ENCODE measurements around the gene CDIPT. TPM values are rescaled to one million over a fixed set of nuclear protein-coding genes. Genes with fewer than 3 reads are reported as not detected.
"Not testable (repeated sequence)": the region's sequence is repeated elsewhere in the genome, so short reads cannot be mapped to it uniquely, and the experiment has no call there.

CDIPT gene
- total RNA-seq, 3 donors from 2014 or later (not counting 1 experiment from before 2014, with no cell fraction given) = 42.3 to 66.9 (median 53.0) TPM

- no peaks in the 10 kb centered on the region for H3K27me3 Mint-ChIP-seq (ENCODE audit: low read depth in 2 of 2)
- intact Hi-C loops (cut with micrococcal nuclease) = no loop called here
- Histone ChIP-seq H3K27me3 (ENCODE audit: control insufficient read depth, insufficient read depth, low read length) (no peaks in the 10 kb centered on the region), H3K27ac (ENCODE audit: low read length) (no peak overlapping the region), H3K36me3 (ENCODE audit: control insufficient read depth, insufficient read depth, low read length) (peaks cover 64% of the 10 kb centered on the region), H3K4me3 (ENCODE audit: low read length) (no peak overlapping the region), H3K9me3 (ENCODE audit: control insufficient read depth, insufficient read depth, low read length) (no peaks in the 10 kb centered on the region), H3K4me1 (ENCODE audit: control insufficient read depth, insufficient read depth, low read length) (no peaks in the 10 kb centered on the region)
- 96% methylated on average over 15 of the region's 15 CpGs for WGBS (ENCODE audit: insufficient coverage)
- no peak for DNase-seq
- H3K4me3 Mint-ChIP-seq = no peak overlapping the region
- H3K36me3 Mint-ChIP-seq = no peaks in the 10 kb centered on the region
- H3K27ac Mint-ChIP-seq = no peak overlapping the region
- no peaks in the 10 kb centered on the region for H3K4me1 Mint-ChIP-seq
- no peak for ATAC-seq
- no peak for TF ChIP-seq CTCF (IDR thresholded peaks at IDR 0.05)
- no peaks in the 10 kb centered on the region for H3K9me3 Mint-ChIP-seq
Measured at GRCh38 chr16:29836623-29837022, 26.4 kb downstream of the CDIPT start.

- H3K27ac ChIP-seq (ENCODE audit: low read length) = no peak overlapping the region
- no peaks in the 10 kb centered on the region for H3K9me3 Mint-ChIP-seq
- no peaks in the 10 kb centered on the region for H3K36me3 Mint-ChIP-seq
- ATAC-seq (no peak), DNase-seq (no peak)
- H3K4me1 Mint-ChIP-seq = no peaks in the 10 kb centered on the region
- no peak overlapping the region for H3K4me3 ChIP-seq (ENCODE audit: low read length)
- no peak overlapping the region for H3K27ac Mint-ChIP-seq
- no peak for TF ChIP-seq CTCF (IDR thresholded peaks at IDR 0.05)
- no peaks in the 10 kb centered on the region for H3K27me3 ChIP-seq (ENCODE audit: control insufficient read depth, insufficient read depth, low read length)
- H3K4me3 Mint-ChIP-seq = no peak overlapping the region
- WGBS (ENCODE audit: insufficient coverage) = 96% methylated on average over 5 of the region's 7 CpGs
- intact Hi-C loops (cut with micrococcal nuclease) = no loop called here
- peaks cover 65% of the 10 kb centered on the region for H3K36me3 ChIP-seq (ENCODE audit: control insufficient read depth, insufficient read depth, low read length)
- no peaks in the 10 kb centered on the region for H3K27me3 Mint-ChIP-seq (ENCODE audit: low read depth in 2 of 2)
- no peaks in the 10 kb centered on the region for H3K4me1 ChIP-seq (ENCODE audit: control insufficient read depth, insufficient read depth, low read length)
- H3K9me3 ChIP-seq (ENCODE audit: control insufficient read depth, insufficient read depth, low read length) = no peaks in the 10 kb centered on the region
Measured at GRCh38 chr16:29835926-29836325, 27.1 kb downstream of the CDIPT start.

GRCh38 chr16:29834079-29834478, 28.9 kb downstream of the CDIPT start:
- Mint-ChIP-seq H3K4me3 (no peak overlapping the region), H3K27ac (no peak overlapping the region), H3K9me3 (no peaks in the 10 kb centered on the region), H3K36me3 (no peaks in the 10 kb centered on the region), H3K4me1 (peaks cover 0 to 10% of the 10 kb centered on the region in 2 donors), H3K27me3 (ENCODE audit: low read depth in 2 of 2) (no peaks in the 10 kb centered on the region)
- 95% methylated on average over 5 of the region's 5 CpGs for WGBS (ENCODE audit: insufficient coverage)
- Histone ChIP-seq H3K27ac (ENCODE audit: low read length) (no peak overlapping the region), H3K4me3 (ENCODE audit: low read length) (no peak overlapping the region), H3K27me3 (ENCODE audit: control insufficient read depth, insufficient read depth, low read length) (no peaks in the 10 kb centered on the region), H3K36me3 (ENCODE audit: control insufficient read depth, insufficient read depth, low read length) (peaks cover 54% of the 10 kb centered on the region), H3K9me3 (ENCODE audit: control insufficient read depth, insufficient read depth, low read length) (no peaks in the 10 kb centered on the region), H3K4me1 (ENCODE audit: control insufficient read depth, insufficient read depth, low read length) (no peaks in the 10 kb centered on the region)
- intact Hi-C loops (cut with micrococcal nuclease) = no loop called here
- TF ChIP-seq CTCF (IDR thresholded peaks at IDR 0.05) = no peak
- ATAC-seq (no peak), DNase-seq (no peak)

GRCh38 chr16:29833219-29833618, 29.8 kb downstream of the CDIPT start:
- H3K36me3 Mint-ChIP-seq; H3K27me3 Mint-ChIP-seq (ENCODE audit: low read depth in 2 of 2); H3K9me3 Mint-ChIP-seq; DNase-seq; H3K27ac ChIP-seq (ENCODE audit: low read length); intact Hi-C loops (cut with micrococcal nuclease); H3K4me1 ChIP-seq (ENCODE audit: control insufficient read depth, insufficient read depth, low read length); H3K27ac Mint-ChIP-seq; H3K9me3 ChIP-seq (ENCODE audit: control insufficient read depth, insufficient read depth, low read length); H3K4me3 ChIP-seq (ENCODE audit: low read length); H3K27me3 ChIP-seq (ENCODE audit: control insufficient read depth, insufficient read depth, low read length); ATAC-seq; H3K4me3 Mint-ChIP-seq: not testable (repeated sequence)
- peaks cover 0 to 10% of the 10 kb centered on the region in 2 donors for H3K4me1 Mint-ChIP-seq
- peaks cover 48% of the 10 kb centered on the region for H3K36me3 ChIP-seq (ENCODE audit: control insufficient read depth, insufficient read depth, low read length)
- WGBS (ENCODE audit: insufficient coverage) = 100% methylated on average over 4 of the region's 4 CpGs

Measured in natural killer cell (primary cell).